ENCODE data around the gene MRI1.

GRCh38 chr19:13797058-13797440, 32.7 kb downstream of the MRI1 start:
- TF ChIP-seq, protein P1, sequence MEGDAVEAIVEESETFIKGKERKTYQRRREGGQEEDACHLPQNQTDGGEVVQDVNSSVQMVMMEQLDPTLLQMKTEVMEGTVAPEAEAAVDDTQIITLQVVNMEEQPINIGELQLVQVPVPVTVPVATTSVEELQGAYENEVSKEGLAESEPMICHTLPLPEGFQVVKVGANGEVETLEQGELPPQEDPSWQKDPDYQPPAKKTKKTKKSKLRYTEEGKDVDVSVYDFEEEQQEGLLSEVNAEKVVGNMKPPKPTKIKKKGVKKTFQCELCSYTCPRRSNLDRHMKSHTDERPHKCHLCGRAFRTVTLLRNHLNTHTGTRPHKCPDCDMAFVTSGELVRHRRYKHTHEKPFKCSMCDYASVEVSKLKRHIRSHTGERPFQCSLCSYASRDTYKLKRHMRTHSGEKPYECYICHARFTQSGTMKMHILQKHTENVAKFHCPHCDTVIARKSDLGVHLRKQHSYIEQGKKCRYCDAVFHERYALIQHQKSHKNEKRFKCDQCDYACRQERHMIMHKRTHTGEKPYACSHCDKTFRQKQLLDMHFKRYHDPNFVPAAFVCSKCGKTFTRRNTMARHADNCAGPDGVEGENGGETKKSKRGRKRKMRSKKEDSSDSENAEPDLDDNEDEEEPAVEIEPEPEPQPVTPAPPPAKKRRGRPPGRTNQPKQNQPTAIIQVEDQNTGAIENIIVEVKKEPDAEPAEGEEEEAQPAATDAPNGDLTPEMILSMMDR (IDR thresholded peaks at IDR 0.05) = no peak
- no peak for TF ChIP-seq EZH2 (IDR thresholded peaks at IDR 0.05; ENCODE audit: borderline replicate concordance, insufficient read depth, low read depth, low read length, poor library complexity, severe bottlenecking)

All from B cell (primary cell).